HG03280 (cell line): ENCODE results near the gene SH3BGR.

Experiments used
- ATAC-seq: cut with Tn5 transposase; IDR thresholded peaks from one replicate; pipeline ENCODE4 v1.9.1; 2021; ENCODE audit warnings: mild to moderate bottlenecking, moderate library complexity; ENCODE audit not compliant: unreplicated experiment

SH3BGR gene

DNA sequence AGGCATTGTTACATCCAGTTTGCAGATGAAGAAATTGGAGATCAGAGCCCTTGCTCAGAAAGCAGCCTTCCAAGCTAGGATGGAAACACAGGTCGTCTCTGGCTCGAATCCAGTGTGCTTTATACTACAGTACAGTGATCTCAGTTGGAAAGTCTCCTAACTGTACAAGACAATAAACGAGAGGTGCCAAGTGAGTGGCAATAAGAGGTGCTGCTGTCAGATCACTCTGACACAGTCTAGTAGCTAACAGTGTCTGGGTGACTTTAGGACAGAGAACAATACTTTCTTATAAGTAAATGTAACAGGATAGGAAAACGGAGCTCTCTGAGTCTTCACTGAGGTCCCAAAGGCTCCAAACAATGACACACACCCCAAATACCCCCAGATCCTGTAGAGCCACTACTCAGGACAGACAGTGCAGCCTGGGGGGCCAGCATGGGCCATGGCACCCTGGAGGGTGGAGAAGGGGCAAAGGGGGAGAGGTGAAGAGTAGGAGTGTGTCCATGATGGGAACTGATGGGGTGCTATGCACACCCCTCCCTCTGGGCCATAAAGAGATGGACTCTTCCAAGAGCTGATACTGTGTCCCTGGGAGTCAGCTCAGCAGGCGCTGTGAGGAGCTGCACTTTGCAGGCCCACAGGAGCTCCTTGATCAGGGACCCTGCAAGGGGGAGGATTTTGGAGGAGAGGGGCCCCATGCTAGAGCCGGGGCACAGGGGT is 3.3 kb downstream of the SH3BGR start:
- no peak for ATAC-seq

DNA sequence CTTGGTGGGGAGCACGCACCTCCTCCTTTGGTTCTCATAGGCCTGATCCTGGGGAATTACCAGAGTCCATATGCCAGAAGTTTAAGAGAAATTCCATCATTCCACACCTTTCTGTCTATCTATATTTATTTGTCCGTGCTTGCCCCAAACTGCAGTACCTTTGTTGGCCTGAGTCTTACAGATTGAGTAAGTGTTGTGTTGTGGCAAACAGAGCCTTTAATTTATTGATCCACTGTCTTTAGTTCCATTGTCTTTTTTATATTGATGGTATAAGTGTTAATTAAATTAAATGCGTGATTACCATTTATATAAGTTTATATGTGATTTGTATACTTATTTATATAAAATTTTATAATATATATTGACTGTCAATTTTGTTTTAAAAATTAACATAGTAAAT is 4.9 kb downstream of the SH3BGR start:
- ATAC-seq, result no peak

DNA sequence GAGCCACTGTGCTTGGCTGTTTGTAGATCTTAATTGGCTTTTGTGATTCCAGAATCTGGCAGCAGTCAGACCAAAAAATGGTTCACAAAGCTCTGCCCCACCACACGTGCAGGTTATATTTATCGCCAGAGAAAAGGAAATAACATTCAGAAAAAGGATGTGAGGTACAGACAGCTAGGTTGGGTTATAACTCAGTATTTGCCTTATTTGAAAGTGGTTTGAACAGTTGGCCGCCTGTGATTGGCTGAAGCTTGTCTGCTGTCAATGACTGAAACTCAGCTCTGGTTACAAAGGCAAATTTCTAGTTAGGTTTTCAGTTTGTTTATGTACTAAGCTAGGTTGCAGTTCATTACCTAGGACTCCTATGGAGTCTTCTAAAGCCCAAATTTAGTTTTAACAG is 9.6 kb downstream of the SH3BGR start:
- ATAC-seq, result no peak

DNA sequence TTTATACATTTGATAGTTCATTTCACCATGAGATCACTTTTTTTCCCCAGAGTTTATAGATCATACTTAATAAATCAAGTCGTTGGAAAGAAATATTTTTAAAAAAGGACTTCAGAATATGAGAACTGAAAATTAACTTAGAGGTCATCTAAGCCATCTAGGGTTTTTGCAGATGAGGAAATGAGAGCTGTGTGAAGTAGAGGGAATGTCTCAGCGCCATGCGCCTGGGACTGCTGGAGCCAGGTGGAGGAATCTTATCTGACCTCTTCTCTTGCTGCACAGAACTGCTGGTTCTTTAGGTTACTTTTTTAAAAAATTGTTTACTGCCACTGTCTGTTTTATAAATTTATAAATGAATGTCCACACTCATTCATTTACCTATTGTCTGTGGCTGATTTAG is 11.5 kb downstream of the SH3BGR start:
- no peak for ATAC-seq

DNA sequence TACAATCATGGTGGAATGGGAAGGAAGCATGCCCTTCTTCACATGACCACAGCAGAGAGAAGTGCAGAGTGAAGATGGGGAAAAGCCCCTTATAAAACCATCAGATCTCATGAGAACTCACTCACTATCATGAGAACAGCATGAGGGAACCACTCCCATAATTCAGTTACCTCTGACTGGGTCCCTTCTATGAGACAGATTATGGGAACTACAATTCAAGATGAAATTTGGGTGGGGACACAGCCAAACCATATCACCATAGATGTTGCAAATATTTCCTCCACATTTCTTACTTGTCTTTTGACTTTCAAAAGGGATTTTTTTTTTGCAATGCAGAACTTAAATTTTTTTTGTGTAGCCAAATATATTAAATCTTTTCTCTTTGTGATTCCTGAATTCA is 14.8 kb downstream of the SH3BGR start:
- no peak for ATAC-seq

DNA sequence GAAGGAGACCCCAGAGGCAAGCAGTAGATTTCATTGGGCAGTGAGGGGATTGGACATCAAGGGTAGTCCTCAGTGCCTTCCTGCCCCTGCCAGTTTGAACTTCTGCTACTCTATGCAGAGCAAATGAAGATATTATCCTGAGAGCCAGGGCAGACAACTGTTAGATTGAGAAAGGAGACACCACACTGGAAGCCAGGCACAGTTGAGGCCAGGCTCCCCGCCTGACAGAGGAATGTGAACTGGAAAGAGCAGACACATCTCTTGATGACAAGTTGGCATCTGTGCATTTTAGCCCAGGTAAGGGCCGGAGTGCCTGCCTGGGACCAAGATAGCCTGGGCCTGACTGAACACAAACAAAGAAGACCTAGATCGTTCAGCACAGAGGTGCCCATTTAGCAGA is 16.0 kb downstream of the SH3BGR start:
- ATAC-seq, result no peak

DNA sequence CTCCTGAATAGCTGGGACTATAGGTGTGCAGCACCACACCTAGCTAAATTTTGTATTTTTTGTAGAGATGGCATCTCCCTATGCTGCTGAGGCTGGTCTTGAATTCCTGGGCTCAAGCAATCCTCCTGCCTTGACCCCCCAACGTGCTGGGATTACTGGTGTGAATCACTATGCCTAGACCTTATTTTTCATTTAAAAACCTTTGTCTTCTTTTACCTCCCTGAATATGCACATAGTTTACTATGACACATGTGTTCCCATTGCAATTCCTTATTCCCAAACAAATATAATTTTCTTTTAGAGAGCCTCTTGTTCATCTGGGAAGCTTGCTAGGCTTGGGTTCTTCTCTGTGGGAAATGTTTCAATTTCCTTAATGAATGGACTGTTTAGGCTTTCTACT is 16.8 kb downstream of the SH3BGR start:
- ATAC-seq, result no peak

DNA sequence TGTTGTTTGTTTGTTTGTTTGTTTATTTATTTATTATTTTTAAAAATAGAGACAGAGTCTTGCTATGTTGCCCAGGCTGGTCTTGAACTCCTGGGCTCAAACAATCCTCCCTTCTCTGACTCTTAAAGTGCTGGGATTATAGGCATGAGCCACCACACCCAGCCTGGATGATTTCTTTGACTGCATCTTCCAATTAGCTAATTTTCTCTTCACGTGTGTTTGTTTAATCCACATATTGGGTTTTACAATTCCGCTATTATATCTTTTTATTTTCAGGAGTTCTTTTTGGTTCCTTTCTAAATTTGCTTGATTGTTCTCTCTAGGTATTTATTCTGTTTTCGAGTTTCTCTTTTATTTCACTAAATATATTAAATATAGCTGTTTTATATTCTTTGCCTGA is 19.8 kb downstream of the SH3BGR start:
- no peak for ATAC-seq

DNA sequence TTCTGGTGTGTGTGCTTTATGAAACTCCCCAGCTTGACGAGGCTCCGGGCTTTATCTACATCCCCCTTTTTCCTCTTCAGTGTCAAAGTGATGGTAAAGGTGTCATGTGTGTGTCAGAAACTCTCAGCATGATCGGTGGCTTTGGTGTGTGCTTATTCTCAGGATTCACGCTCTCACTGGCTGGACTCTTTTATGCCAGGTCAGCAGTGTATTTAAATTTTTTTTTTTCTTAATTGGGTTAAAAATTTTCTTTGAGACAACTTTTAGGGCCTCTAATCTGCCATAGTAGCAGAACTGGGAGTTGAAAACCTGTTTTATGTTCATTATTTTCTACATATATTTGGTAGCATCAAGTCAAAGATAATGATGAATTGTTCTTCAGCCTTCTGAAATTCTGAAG is 21.0 kb downstream of the SH3BGR start:
- ATAC-seq, result no peak

DNA sequence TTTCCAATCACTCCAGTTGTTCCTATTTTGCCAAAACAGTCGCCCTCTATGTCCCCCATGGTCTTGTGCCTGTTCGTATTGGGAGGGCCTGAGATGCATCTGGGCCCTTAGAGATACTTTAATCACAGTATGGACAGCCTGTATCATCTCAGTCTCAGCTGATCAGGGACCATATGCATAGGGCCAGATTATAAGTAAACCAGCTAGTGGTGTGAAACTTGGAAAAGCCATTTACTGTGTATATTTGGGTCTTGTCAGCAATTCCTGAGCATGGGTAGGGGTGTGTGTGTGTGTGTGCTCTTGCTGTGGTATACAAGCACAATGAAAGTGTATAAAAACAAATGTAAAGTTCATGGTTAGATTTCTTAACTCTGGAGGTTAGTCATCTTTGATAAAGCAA is 22.8 kb downstream of the SH3BGR start:
- no peak for ATAC-seq

DNA sequence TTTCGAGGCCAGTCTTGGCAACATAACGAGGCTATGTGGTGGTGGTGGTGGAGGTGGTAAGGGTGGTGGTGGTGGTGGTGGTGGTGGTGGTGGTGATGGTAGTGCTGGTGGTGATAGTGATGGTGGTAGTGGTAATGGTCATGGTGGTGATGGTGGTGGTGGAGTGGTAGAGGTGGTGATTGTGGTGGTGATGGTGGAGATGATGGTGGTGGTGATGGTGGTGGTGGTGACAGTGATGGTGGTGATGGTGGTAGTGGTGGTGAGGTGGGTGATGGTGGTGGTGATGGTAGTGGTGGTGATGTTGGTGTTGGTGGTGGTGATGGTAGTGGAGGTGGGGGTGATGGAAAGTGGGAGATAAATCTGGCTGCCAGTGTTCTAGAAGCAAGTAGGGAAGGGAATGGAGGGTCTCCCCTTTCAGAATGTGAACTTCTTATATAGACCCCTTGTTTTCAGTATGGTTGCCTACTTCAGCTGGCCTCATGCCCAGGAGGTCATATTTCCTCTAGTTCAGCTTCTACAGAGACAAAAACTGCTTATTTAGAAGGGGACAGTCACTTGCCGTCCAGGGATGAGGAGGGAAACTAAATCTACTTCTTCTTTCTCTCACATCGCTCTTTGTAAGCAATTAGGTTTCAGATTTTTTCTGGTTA is 27.5 kb downstream of the SH3BGR start:
- ATAC-seq, result no peak

DNA sequence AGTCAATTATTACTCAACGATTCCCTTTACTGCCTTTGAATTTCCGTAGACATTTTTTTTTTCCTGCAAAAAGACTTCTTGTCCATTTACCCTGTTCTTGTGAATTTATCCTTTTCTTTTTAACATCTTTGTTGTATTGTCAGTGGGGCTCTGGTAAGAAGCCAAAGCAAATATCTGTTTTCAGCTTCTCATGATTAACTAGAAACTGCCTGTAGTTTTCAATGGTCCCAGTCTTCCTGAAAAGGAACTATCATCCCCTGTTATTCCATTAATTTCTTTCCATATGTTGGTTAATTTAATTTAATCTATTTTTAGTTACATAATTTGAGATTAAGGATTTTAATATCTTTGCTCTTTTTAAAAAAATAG is 28.0 kb downstream of the SH3BGR start:
- no peak for ATAC-seq

DNA sequence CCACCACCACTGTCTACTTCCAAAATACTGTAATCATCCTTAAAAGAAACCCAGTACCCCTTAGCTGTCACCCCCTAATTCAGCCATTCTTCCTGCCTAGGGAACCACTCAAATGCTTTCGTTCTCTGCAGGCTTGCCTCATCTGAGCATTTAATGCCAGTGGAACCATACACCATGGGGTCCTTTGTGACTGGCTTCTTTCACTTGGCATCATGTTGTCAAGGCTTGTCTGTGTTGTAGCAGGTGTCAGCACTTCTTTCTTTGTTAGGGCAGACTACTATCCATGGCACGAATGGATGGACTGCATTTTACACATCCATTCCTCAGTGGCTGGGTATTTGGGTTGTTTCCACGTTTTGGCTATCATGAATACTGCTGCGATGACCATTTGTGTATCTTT is 28.5 kb downstream of the SH3BGR start:
- no peak for ATAC-seq

DNA sequence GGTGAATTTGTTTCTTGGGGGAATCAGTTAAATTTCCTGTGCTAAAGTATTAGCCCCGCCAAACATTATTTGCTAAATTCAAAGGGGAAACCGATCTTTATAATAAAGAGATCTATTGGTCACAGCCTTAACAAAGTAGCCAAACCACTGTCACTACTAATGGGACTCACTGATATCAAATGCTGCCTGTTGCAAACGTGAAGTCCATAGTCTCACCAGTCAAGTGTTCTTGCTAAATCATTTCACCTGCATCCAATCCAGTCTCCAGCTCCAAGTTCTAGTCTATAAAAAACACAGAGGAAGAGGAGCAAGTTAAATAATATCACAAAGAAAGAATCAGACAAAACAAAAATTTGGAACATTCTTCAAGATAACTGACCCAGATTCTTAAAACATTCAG is 30.1 kb downstream of the SH3BGR start:
- no peak for ATAC-seq

DNA sequence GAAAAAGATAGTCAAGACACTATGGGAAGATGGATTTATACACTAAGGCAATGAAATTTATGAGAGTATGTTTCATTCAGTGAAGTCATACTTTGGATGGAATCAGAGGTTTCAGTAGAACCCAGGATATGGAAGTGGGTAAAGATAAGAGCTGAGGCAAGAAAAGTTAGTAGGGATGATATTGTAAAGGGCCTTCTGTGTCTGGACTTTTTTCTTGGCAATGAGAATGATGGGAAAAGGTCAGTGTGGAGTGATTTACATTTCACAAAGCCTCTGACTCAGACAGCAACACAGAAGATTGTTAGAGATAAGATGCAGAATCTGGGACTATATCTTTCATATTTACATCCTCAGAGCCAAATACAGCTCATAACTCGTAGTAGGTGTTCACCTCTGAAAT is 32.1 kb downstream of the SH3BGR start:
- no peak for ATAC-seq

DNA sequence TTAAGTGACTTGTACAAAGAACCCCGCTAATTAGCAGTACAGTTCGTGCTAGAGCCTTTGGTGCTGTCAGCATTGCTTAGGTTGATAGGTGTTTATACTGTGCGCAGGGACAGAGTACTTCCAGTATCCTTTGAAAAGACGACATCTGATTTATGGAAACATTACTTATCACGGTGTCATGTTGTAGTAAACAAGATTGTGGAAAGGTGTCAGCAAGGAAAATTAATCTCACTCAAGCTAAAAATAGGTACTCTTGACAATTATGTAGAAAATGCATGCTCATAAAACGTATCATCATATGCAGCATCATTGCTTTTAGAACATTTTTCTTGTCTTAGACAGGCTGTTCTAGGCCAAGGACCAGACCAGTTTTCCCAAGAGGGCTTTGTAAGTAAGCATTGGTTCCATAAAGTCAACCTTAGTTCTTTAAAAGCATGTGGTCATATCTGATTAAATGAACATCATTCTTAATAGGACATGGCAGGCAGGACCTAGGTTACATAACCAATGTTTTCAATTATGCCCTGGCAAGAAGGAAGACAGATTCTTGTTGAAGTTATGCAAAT is 33.0 kb downstream of the SH3BGR start:
- ATAC-seq, result no peak

DNA sequence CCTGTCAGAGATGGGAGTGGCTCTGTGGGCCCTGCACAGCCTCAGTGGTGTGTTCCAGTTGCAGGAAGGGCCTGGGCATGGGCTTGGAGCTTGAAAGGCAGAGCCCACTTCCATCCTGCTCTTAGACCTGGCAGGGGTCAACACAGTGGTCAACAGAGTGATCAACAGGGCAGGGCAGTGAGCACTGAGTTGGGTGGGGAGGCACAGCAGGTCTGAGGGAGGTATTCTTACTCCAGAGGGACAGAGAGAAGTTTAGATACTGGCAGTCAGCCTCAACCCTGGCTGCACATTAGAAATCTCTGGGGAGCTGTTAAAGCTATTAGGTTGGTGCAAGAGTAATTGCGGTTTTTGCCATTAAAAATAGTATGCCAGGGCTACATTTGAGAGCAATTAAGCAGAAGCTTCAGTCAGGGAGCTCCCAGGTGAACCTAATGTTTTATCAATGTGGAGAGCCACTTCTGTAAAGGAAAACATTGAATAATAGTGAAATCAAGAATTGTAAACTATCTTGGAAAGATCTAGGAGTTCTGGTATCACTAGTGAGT is 37.7 kb downstream of the SH3BGR start:
- ATAC-seq, result no peak

DNA sequence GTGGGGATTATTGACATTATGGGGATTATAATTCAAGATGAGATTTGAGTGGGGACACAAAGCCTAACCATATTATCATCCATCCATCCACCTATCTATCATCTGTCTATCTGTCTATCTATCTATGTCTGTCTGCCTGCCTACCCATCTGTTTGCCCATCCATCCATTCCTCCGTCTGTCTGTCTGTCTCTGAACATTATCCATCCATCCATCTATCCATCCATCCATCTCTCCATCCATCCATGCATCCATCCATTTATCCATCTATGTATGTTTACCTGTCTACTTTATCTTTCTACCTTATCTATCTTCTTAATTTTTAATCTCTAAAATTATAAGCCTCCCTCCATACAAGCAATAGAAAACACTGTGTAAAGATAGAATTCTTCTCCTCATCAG is 47.4 kb downstream of the SH3BGR start:
- no peak for ATAC-seq

DNA sequence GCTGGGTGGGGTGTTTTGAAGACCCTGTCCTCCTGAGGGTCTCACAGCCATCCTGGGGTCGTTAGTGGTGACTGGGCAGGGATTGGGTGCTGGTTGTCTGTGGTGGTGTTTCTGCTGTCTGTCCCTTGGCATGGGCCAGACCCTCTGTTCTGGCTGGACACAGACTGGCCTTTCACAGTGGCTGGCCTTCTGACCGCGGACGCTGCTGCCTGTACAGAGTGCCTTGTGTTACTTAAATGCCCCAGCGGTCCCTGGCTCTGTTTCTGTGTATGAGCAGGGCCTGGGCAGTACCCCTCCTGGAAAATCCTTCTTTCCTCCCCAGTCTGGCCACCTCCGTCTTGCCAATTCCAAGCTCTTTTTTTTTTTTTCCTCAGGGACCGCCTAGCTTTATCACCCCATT is 50.9 kb downstream of the SH3BGR start:
- ATAC-seq, result no peak

DNA sequence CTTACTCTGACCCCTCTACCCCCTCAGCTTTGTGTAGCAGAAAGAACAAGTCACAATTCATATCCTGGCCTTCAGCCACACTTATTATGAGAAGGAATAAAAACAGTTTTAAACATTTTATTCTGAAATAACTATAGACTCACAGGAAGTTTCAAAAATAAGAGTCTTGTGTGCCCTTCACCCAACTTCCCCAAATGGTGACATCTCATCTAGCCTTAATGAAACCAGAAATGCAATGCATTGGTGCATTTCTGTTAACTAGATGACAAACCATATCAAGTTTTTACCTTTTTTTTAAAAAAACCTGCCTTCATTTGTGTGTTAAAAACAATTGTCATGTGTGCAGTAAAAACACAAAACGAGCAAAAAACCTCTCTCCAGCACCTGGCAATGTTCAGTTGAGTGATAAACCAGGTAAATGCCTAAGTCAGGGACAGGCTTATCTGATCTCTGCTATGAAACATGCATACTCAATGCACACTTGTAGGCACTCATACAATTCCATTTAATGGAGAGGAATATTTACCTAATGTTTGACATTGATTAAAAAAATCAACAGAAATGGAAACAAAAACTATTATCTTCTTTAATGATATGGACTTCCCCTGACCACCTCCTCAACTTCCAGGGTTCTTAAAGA is 51.5 kb downstream of the SH3BGR start:
- ATAC-seq, result no peak

DNA sequence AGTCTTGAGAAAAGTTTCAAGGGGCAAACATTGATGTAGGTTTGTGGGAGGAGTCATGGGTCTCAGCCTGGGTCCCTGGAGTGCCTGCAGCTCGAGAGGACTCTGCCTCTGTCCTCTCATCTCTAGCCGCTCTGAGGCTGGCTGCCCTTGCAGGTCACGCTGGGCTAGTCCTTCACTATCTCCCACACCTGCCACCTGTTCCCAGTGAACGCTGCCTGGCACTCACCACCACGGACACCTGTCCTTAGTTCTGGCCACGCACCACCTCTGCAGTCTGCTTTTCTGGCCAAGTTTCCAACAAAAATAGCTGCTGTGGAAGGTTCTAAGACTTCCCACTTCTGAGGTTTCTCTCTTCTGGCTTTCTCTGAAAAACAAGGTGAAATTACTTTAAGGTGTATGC is 52.5 kb downstream of the SH3BGR start:
- no peak for ATAC-seq

DNA sequence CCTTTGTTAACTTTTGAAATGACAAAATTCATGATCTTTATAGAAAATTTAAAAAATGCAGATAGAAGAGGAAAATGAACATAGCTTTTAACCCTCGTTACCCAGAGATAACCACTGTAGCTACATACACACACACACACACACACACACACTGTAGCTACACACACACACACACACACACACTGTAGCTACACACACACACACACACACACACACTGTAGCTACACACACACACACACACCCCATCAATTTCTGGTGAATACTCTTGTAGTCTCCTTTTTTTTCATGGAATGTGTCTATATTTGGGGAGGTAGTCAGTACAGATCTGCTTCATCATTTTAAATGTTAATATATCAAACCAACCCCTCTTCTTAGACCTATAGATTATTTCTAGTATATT is 58.5 kb downstream of the SH3BGR start:
- no peak for ATAC-seq
